HAP-1 (cell line): ENCODE measurements around the gene SLC44A1.

ENCODE experiments used
- DNase-seq, 2 experiments: peaks; one replicate each; pipeline ENCODE4 v3.0.0-alpha.2; 2016 to 2020; ENCODE audit warnings: low spot score in 2 of 2
- H3K27me3 ChIP-seq: fragments of 250-450 bp; sonication (Bioruptor Pico); 2 replicates; pipeline ENCODE4 v1.5.1; 2020; ENCODE audit warnings: low read depth, mild to moderate bottlenecking, moderate library complexity
- H3K36me3 ChIP-seq: fragments of 250-450 bp; sonication (Bioruptor Pico); replicated peaks from 2 replicates; pipeline ENCODE4 v1.5.1; 2020; ENCODE audit warnings: mild to moderate bottlenecking
- H3K4me1 ChIP-seq: fragments of 250-450 bp; sonication (Bioruptor Pico); 2 replicates; pipeline ENCODE4 v1.5.1; 2020; ENCODE audit warnings: mild to moderate bottlenecking
- H3K4me3 ChIP-seq: fragments of 250-450 bp; sonication (Bioruptor Pico); 2 replicates; pipeline ENCODE4 v1.5.1; 2020; ENCODE audit warnings: mild to moderate bottlenecking, moderate library complexity
- H3K9me3 ChIP-seq: fragments of 250-450 bp; sonication (Bioruptor Pico); 2 replicates; pipeline ENCODE4 v1.5.1; 2020; ENCODE audit warnings: mild to moderate bottlenecking, moderate library complexity
- in situ Hi-C: fragments of 300-500 bp; cut with MboI; formaldehyde crosslinking; loops from 3 replicates; pipeline ENCODE4 v1.14.3; 2020; ENCODE audit warnings: low sequenced_read_pairs, inconsistent platforms, mixed read lengths

The SLC44A1 gene

DNA sequence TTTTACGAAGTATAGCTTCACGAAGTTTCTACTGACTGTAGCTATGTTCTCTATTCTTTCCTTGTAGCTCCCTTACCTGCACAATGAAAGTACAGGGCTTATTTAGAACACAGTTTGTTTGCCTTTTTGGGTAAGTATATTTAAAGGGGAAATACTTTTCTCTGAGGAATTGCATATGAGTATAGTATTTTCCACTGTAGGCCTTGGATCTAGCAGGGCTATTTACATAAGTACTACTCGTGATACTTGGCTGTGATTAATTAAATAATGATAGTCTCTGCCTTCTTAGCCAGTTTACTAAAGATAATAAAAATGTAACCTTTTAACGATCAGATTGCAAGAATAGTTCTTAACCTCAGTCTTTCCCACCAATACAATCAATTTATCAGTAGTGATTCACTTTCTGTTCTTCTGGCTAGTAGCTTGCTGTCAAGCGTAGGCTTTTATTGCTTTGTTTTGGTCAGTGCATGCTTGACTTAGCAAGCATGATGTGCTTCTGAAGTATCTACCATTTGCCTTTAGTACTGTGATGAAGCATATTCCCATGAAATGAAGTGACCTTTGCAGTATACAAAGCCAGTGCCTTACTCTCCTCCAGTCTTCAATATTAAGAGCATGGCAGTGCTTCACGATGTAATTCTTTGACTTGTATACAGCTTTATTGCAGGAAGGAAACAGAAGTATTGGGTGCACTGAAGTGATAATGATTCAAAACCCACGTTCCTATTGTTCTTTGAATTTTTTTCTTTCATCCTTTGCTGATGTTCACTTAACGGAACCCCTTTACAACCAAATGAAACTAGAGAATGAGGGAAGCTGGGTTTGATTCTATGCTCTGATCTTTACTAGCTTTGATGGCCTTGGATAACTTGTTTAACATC is 64.2 kb downstream of the SLC44A1 start:
- DNase-seq, result peak in 1 of 2 experiments; percentile 4
- Histone ChIP-seq H3K27me3 (no peaks in the 10 kb centered on the region), H3K36me3 (no peaks in the 10 kb centered on the region), H3K4me3 (no peak overlapping the region), H3K4me1 (peaks cover 16% of the 10 kb centered on the region), H3K9me3 (no peaks in the 10 kb centered on the region)
- in situ Hi-C loops, result no loop called here

DNA sequence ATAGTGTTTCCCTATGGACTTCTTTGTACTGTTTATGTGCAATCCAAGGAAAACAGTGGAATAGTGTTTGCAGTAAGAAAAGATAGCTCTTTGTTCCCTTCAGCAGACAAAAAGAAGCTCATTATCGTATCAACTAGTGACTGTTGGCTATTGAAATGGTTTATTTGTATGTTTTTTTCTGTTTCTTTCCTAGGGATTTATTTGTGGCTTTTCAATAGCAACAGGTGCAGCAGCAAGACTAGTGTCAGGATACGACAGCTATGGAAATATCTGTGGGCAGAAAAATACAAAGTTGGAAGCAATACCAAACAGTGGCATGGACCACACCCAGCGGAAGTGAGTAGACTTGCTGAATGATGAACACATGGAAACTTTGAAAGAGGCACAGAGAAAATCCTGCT is 65.1 kb downstream of the SLC44A1 start:
- Histone ChIP-seq H3K9me3 (no peaks in the 10 kb centered on the region), H3K27me3 (no peaks in the 10 kb centered on the region), H3K4me1 (peaks cover 16% of the 10 kb centered on the region), H3K36me3 (no peaks in the 10 kb centered on the region), H3K4me3 (no peak overlapping the region)
- DNase-seq, result peak; percentile 54 to 72
- in situ Hi-C loops, result no loop called here

- no peaks in the 10 kb centered on the region for H3K36me3 ChIP-seq
- DNase-seq, result no peak
- no peak overlapping the region for H3K4me3 ChIP-seq
- H3K9me3 ChIP-seq, result no peaks in the 10 kb centered on the region
- H3K27me3 ChIP-seq, result no peaks in the 10 kb centered on the region
- peaks cover 16% of the 10 kb centered on the region for H3K4me1 ChIP-seq
- in situ Hi-C loops, result no loop called here
Observed at GRCh38 chr9:105311306-105311705, 66.9 kb downstream of the SLC44A1 start.

GRCh38 chr9:105313238-105313637 is 68.8 kb downstream of the SLC44A1 start:
- Histone ChIP-seq H3K9me3 (no peaks in the 10 kb centered on the region), H3K4me1 (peaks cover 16% of the 10 kb centered on the region), H3K27me3 (no peaks in the 10 kb centered on the region), H3K4me3 (no peak overlapping the region), H3K36me3 (no peaks in the 10 kb centered on the region)
- in situ Hi-C loops, result no loop called here
- DNase-seq, result no peak

- in situ Hi-C loops, result no loop called here
- DNase-seq, result no peak
Observed at GRCh38 chr9:105316703-105317102, 72.3 kb downstream of the SLC44A1 start.

DNA sequence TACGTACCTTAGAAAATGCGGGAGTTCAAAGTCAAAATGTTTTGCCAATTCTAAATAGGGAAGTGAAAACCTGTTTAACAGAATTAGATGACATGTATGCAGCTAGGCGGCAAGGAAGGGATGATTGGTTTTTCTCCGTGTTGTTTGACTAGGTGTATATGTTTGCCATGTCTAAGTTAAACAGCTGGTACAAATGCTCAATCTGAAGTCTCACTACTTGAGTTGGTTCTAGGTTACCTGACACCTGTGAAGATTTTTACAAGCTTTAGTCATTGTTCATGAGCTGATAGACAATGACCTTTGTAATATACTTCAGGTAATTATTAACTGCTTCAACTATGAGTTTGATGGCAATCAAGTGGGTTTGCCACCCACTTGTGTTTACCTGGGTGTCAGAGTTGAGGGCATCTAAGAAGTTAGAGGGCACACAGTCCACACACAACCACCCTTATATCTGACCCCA is 74.3 kb downstream of the SLC44A1 start:
- in situ Hi-C loops, result no loop called here
- Histone ChIP-seq H3K4me3 (no peak overlapping the region), H3K9me3 (no peaks in the 10 kb centered on the region), H3K36me3 (no peaks in the 10 kb centered on the region), H3K27me3 (no peaks in the 10 kb centered on the region), H3K4me1 (no peaks in the 10 kb centered on the region)
- no peak for DNase-seq

More at GRCh38 chr9:105316703-105317102, 72.3 kb downstream of the SLC44A1 start:
- Histone ChIP-seq H3K27me3 (no peaks in the 10 kb centered on the region), H3K36me3 (no peaks in the 10 kb centered on the region), H3K9me3 (no peaks in the 10 kb centered on the region), H3K4me3 (no peak overlapping the region), H3K4me1 (no peaks in the 10 kb centered on the region)

DNA sequence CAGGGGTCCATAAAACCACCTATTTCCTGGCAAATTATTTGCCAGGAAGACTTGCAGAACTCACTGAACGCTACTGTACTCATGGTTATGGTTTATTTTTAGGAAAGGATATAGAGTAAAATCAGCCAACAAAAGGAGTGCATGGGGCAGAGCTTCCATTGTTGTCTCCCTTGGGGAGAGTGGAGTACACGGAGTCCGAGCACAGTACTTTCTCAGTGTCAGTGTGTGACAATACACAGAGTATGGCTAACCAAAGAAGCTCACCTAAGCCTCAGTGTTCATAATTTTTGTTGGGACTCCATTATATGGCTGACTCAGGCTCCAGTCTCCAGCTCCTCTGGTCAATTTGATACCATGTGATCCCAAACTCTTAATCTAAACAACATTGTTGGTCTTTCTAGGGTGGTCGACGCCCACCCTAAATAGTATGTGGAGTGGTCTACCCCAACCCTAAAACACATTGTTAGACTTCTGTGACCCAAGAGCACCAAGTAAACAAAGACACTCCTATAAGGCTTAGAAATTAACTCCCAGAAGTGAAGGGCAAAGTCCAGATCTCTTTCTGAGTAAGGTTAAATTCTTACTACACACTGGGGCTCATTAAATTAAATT is 74.9 kb downstream of the SLC44A1 start:
- Histone ChIP-seq H3K4me3 (no peak overlapping the region), H3K27me3 (no peaks in the 10 kb centered on the region), H3K36me3 (no peaks in the 10 kb centered on the region), H3K9me3 (no peaks in the 10 kb centered on the region), H3K4me1 (no peaks in the 10 kb centered on the region)
- no peak for DNase-seq
- in situ Hi-C loops, result no loop called here

- Histone ChIP-seq H3K4me3 (no peak overlapping the region), H3K4me1 (no peaks in the 10 kb centered on the region), H3K9me3 (no peaks in the 10 kb centered on the region), H3K27me3 (no peaks in the 10 kb centered on the region), H3K36me3 (no peaks in the 10 kb centered on the region)
- in situ Hi-C loops, result no loop called here
- no peak for DNase-seq
Observed at GRCh38 chr9:105320568-105320967, 76.1 kb downstream of the SLC44A1 start.

DNA sequence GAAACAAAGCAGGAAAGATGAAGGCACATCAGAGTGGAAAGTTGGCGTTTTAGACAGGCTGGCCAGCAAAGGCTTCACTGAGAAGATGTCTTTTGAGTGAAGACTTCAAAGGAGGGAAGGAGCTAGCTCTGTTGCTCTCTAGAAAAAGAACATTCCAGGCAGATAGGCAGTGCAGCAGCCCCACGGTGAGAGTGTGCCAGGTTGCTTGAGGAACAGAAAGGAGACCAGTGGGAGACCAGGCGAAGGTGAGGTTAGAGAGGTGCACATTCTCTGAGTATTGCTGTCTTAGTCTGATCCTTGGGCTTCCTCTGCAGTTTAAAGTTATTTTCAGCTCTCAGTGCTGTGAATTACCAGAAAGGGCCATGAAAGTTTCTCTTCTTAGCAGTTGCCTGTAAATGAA is 83.8 kb downstream of the SLC44A1 start:
- Histone ChIP-seq H3K4me3 (no peak overlapping the region), H3K9me3 (no peaks in the 10 kb centered on the region), H3K36me3 (no peaks in the 10 kb centered on the region), H3K4me1 (no peaks in the 10 kb centered on the region), H3K27me3 (no peaks in the 10 kb centered on the region)
- no peak for DNase-seq
- in situ Hi-C loops, result no loop called here

- no peak overlapping the region for H3K4me3 ChIP-seq
- in situ Hi-C loops, result no loop called here
- no peaks in the 10 kb centered on the region for H3K4me1 ChIP-seq
- no peaks in the 10 kb centered on the region for H3K36me3 ChIP-seq
- no peak for DNase-seq
- H3K27me3 ChIP-seq, result no peaks in the 10 kb centered on the region
- H3K9me3 ChIP-seq, result no peaks in the 10 kb centered on the region
Observed at GRCh38 chr9:105328872-105329718, 84.6 kb downstream of the SLC44A1 start.

DNA sequence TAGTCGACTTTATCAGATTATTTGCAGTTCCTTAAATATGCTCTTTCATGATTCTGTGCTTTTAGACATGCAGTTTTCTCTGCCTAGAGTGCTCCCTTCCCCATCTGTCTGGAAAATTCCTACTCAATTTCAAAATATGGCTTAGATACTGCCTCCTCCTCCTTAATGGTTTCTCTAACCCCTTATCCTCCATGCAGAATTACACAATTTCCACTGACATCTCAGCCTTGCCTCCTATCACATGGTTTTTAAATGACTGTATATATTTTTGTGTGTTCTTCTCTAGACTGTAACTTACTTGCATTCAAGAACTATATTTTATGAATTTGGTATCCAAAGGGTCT is 85.2 kb downstream of the SLC44A1 start:
- Histone ChIP-seq H3K4me1 (0 out of 2 replicates have a peak, but pooled peaks cover 3% of the 10 kb centered on the region), H3K36me3 (no peaks in the 10 kb centered on the region), H3K27me3 (no peaks in the 10 kb centered on the region), H3K4me3 (no peak overlapping the region), H3K9me3 (no peaks in the 10 kb centered on the region)
- no peak for DNase-seq
- in situ Hi-C loops, result no loop called here

DNA sequence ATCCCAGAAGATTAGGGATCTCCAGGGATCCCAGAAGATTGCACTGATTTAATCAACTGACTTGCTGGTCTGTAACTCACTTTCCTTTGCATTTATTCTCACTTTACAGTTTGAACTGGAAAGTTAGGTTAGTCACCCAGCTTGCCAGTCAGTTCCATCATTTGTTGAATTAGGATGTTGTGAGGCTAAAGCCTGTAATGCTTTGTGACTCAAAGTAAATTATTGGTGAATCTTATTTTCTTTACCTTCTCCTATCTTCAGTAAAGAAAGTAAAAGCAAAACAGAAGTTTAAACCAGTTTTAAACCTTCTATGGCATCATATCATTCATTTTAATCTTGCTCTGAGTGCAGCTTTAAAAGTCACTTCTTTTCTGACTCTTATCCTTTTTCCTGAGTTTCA is 85.8 kb downstream of the SLC44A1 start:
- Histone ChIP-seq H3K36me3 (no peaks in the 10 kb centered on the region), H3K4me3 (no peak overlapping the region), H3K4me1 (0 out of 2 replicates have a peak, but pooled peaks cover 3% of the 10 kb centered on the region), H3K27me3 (no peaks in the 10 kb centered on the region), H3K9me3 (no peaks in the 10 kb centered on the region)
- in situ Hi-C loops, result no loop called here
- no peak for DNase-seq

GRCh38 chr9:105330755-105331154 is 86.3 kb downstream of the SLC44A1 start:
- Histone ChIP-seq H3K36me3 (no peaks in the 10 kb centered on the region), H3K27me3 (no peaks in the 10 kb centered on the region), H3K9me3 (no peaks in the 10 kb centered on the region), H3K4me1 (0 out of 2 replicates have a peak, but pooled peaks cover 3% of the 10 kb centered on the region), H3K4me3 (no peak overlapping the region)
- in situ Hi-C loops, result no loop called here
- DNase-seq, result no peak
